ENCODE measurements around the gene DAGLA. TPM values are rescaled to one million over a fixed set of nuclear protein-coding genes. Genes with fewer than 3 reads are reported as not detected.

DAGLA gene
- total RNA-seq, 1 experiment from 2014 or later, result 0.52 TPM

- DNase-seq (ENCODE audit: extremely low read depth, low read depth), result no peak
These were observed 28.9 kb downstream of the DAGLA start for GRCh38 chr11:61709110-61709509.

GRCh38 chr11:61709572-61709971, 29.4 kb downstream of the DAGLA start:
- no peak for DNase-seq (ENCODE audit: extremely low read depth, low read depth)

GRCh38 chr11:61710019-61710418, 29.8 kb downstream of the DAGLA start:
- no peak for DNase-seq (ENCODE audit: extremely low read depth, low read depth)

- no peak for DNase-seq (ENCODE audit: extremely low read depth, low read depth)
These were observed 30.8 kb downstream of the DAGLA start for GRCh38 chr11:61711037-61711436.

GRCh38 chr11:61711498-61711897, 31.3 kb downstream of the DAGLA start:
- DNase-seq (ENCODE audit: extremely low read depth, low read depth), result no peak

- no peak for DNase-seq (ENCODE audit: extremely low read depth, low read depth)
These were observed 32.1 kb downstream of the DAGLA start for GRCh38 chr11:61712314-61712713.

GRCh38 chr11:61712846-61713245, 32.7 kb downstream of the DAGLA start:
- no peak for DNase-seq (ENCODE audit: extremely low read depth, low read depth)

- no peak for DNase-seq (ENCODE audit: extremely low read depth, low read depth)
These were observed 33.3 kb downstream of the DAGLA start for GRCh38 chr11:61713464-61713863.

GRCh38 chr11:61713906-61714305, 33.7 kb downstream of the DAGLA start:
- DNase-seq (ENCODE audit: extremely low read depth, low read depth), result no peak

- no peak for DNase-seq (ENCODE audit: extremely low read depth, low read depth)
These were observed 34.1 kb downstream of the DAGLA start for GRCh38 chr11:61714316-61714715.

- DNase-seq (ENCODE audit: extremely low read depth, low read depth), result no peak
These were observed 34.7 kb downstream of the DAGLA start for GRCh38 chr11:61714916-61715315.

GRCh38 chr11:61715867-61716266, 35.7 kb downstream of the DAGLA start:
- DNase-seq (ENCODE audit: extremely low read depth, low read depth), result no peak

- no peak for DNase-seq (ENCODE audit: extremely low read depth, low read depth)
These were observed 36.5 kb downstream of the DAGLA start for GRCh38 chr11:61716478-61717285.

- DNase-seq (ENCODE audit: extremely low read depth, low read depth), result no peak
These were observed 37.3 kb downstream of the DAGLA start for GRCh38 chr11:61717286-61718033.

- no peak for DNase-seq (ENCODE audit: extremely low read depth, low read depth)
These were observed 37.9 kb downstream of the DAGLA start for GRCh38 chr11:61718046-61718531.

- DNase-seq (ENCODE audit: extremely low read depth, low read depth), result no peak
These were observed 38.6 kb downstream of the DAGLA start for GRCh38 chr11:61718621-61719302.

- no peak for DNase-seq (ENCODE audit: extremely low read depth, low read depth)
These were observed 39.8 kb downstream of the DAGLA start for GRCh38 chr11:61719978-61720377.

GRCh38 chr11:61720597-61720996, 40.4 kb downstream of the DAGLA start:
- DNase-seq (ENCODE audit: extremely low read depth, low read depth), result no peak

- no peak for DNase-seq (ENCODE audit: extremely low read depth, low read depth)
These were observed 44.2 kb downstream of the DAGLA start for GRCh38 chr11:61724437-61724836.

- no peak for DNase-seq (ENCODE audit: extremely low read depth, low read depth)
These were observed 45.6 kb downstream of the DAGLA start for GRCh38 chr11:61725781-61726231.

- no peak for DNase-seq (ENCODE audit: extremely low read depth, low read depth)
These were observed 46.6 kb downstream of the DAGLA start for GRCh38 chr11:61726775-61727174.

Measured in NCI-H460 (cell line).